ENCODE data around the gene CLEC4E. TPM values are rescaled to one million over a fixed set of nuclear protein-coding genes. Genes with fewer than 3 reads are reported as not detected.

Gene CLEC4E
- polyA plus RNA-seq, 3 donors: 50.8 to 218 (median 126) TPM

- Mint-ChIP-seq H3K4me1 (peaks cover 18% of the 10 kb centered on the region), H3K9me3 (no peaks in the 10 kb centered on the region), H3K36me3 (no peaks in the 10 kb centered on the region), H3K4me3 (no peak overlapping the region), H3K27me3 (ENCODE audit: low read depth in 3 of 3) (peaks cover 0 to 3% (median 2%) of the 10 kb centered on the region in 3 donors), H3K27ac (peak overlapping the region in 1 of 7 donors; percentile 63)
- Histone ChIP-seq H2AFZ (ENCODE audit: insufficient read depth, low read depth, low read length, poor library complexity, severe bottlenecking) (peak overlapping the region; percentile 35), H3K9ac (ENCODE audit: insufficient read depth, low read length, poor library complexity, severe bottlenecking) (no peak overlapping the region), H3K4me3 (replicated peaks in 1 of 3; ENCODE audit: low read depth in 2 of 3, low read length in 3 of 3) (no peak overlapping the region), H3K27me3 (ENCODE audit: control insufficient read depth in 2 of 2, insufficient read depth in 2 of 2, low read length in 2 of 2) (no peaks in the 10 kb centered on the region), H4K20me1 (ENCODE audit: insufficient read depth, low read length) (no peaks in the 10 kb centered on the region), H3K4me1 (ENCODE audit: control insufficient read depth in 1 of 2, insufficient read depth in 2 of 2, low read length in 2 of 2) (peaks cover 14 to 25% of the 10 kb centered on the region in 2 donors), H3K36me3 (replicated peaks in 1 of 2; ENCODE audit: control insufficient read depth in 1 of 2, insufficient read depth in 2 of 2, low read length in 2 of 2) (no peaks in the 10 kb centered on the region), H3K79me2 (ENCODE audit: insufficient read depth, low read length) (no peaks in the 10 kb centered on the region), H3K4me2 (replicated peaks; ENCODE audit: extremely low read depth, low read length, poor library complexity, severe bottlenecking) (no peak overlapping the region), H3K9me3 (replicated peaks in 1 of 2; ENCODE audit: control insufficient read depth in 1 of 2, insufficient read depth in 1 of 2, low read length in 2 of 2) (no peaks in the 10 kb centered on the region), H3K27ac (ENCODE audit: low read depth in 1 of 2, low read length in 2 of 2) (no peak overlapping the region)
- TF ChIP-seq, protein P1, sequence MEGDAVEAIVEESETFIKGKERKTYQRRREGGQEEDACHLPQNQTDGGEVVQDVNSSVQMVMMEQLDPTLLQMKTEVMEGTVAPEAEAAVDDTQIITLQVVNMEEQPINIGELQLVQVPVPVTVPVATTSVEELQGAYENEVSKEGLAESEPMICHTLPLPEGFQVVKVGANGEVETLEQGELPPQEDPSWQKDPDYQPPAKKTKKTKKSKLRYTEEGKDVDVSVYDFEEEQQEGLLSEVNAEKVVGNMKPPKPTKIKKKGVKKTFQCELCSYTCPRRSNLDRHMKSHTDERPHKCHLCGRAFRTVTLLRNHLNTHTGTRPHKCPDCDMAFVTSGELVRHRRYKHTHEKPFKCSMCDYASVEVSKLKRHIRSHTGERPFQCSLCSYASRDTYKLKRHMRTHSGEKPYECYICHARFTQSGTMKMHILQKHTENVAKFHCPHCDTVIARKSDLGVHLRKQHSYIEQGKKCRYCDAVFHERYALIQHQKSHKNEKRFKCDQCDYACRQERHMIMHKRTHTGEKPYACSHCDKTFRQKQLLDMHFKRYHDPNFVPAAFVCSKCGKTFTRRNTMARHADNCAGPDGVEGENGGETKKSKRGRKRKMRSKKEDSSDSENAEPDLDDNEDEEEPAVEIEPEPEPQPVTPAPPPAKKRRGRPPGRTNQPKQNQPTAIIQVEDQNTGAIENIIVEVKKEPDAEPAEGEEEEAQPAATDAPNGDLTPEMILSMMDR (IDR thresholded peaks at IDR 0.05): no peak
- WGBS (ENCODE audit: insufficient coverage): 67% methylated on average over 3 of the region's 3 CpGs
- intact Hi-C loops (cut with micrococcal nuclease): no loop called here
- no peak for DNase-seq
These were observed 37.2 kb upstream of the CLEC4E start for GRCh38 chr12:8577879-8578278.

- intact Hi-C loops (cut with micrococcal nuclease): loop anchor here in 1 of 2 donors (1.0 kb wide), 1 partner anchor 11 kb away; no protein-coding TSS in a partner anchor
- Histone ChIP-seq H3K36me3 (replicated peaks in 1 of 2; ENCODE audit: control insufficient read depth in 1 of 2, insufficient read depth in 2 of 2, low read length in 2 of 2) (no peaks in the 10 kb centered on the region), H3K27me3 (ENCODE audit: control insufficient read depth in 2 of 2, insufficient read depth in 2 of 2, low read length in 2 of 2) (no peaks in the 10 kb centered on the region), H3K4me3 (replicated peaks in 1 of 3; ENCODE audit: low read depth in 2 of 3, low read length in 3 of 3) (peak overlapping the region in 1 of 3 experiments; percentile 40), H3K4me1 (ENCODE audit: control insufficient read depth in 1 of 2, insufficient read depth in 2 of 2, low read length in 2 of 2) (peaks cover 33 to 50% of the 10 kb centered on the region in 2 donors), H3K9me3 (replicated peaks in 1 of 2; ENCODE audit: control insufficient read depth in 1 of 2, insufficient read depth in 1 of 2, low read length in 2 of 2) (peaks cover 0 to 9% of the 10 kb centered on the region in 2 donors), H3K79me2 (ENCODE audit: insufficient read depth, low read length) (no peaks in the 10 kb centered on the region), H3K9ac (ENCODE audit: insufficient read depth, low read length, poor library complexity, severe bottlenecking) (peak overlapping the region; percentile 38), H2AFZ (ENCODE audit: insufficient read depth, low read depth, low read length, poor library complexity, severe bottlenecking) (no peak overlapping the region), H3K4me2 (replicated peaks; ENCODE audit: extremely low read depth, low read length, poor library complexity, severe bottlenecking) (peak overlapping the region; percentile 57), H4K20me1 (ENCODE audit: insufficient read depth, low read length) (no peaks in the 10 kb centered on the region), H3K27ac (ENCODE audit: low read depth in 1 of 2, low read length in 2 of 2) (peak overlapping the region; percentile 66 to 92)
- Mint-ChIP-seq H3K27me3 (ENCODE audit: low read depth in 3 of 3) (peaks cover 0 to 3% (median 2%) of the 10 kb centered on the region in 3 donors), H3K4me3 (peak overlapping the region in 1 of 2 donors; percentile 78), H3K36me3 (no peaks in the 10 kb centered on the region), H3K27ac (peak overlapping the region; percentile 80 to 99 (median 98)), H3K9me3 (peaks cover 0 to 10% (median 3%) of the 10 kb centered on the region in 7 donors), H3K4me1 (peaks cover 27% of the 10 kb centered on the region)
- DNase-seq: peak; percentile 79 to 89 (median 89)
- TF ChIP-seq, protein P1 (IDR thresholded peaks at IDR 0.05): no peak
- no CpG with 5 or more reads among the region's 2 CpGs for WGBS (ENCODE audit: insufficient coverage)
These were observed 31.8 kb upstream of the CLEC4E start for GRCh38 chr12:8572507-8572906.

Data from CD14-positive monocyte (primary cell).